ENCODE data around the gene BATF2.

The BATF2 gene

GRCh38 chr11:64960719-64961118 lies 36.1 kb downstream of the BATF2 start:
- Histone ChIP-seq H3K4me3 (ENCODE audit: insufficient read length, low read depth) (no peak overlapping the region), H3K4me1 (ENCODE audit: insufficient read depth, insufficient read length) (no peaks in the 10 kb centered on the region), H3K27me3 (ENCODE audit: insufficient read depth, insufficient read length) (no peaks in the 10 kb centered on the region), H3K36me3 (ENCODE audit: insufficient read depth, insufficient read length, low read length) (no peaks in the 10 kb centered on the region), H3K9me3 (ENCODE audit: insufficient read depth, low read length) (no peaks in the 10 kb centered on the region), H3K9ac (ENCODE audit: insufficient read length, low read depth) (no peak overlapping the region)
- TF ChIP-seq YY1 (IDR thresholded peaks at IDR 0.05; ENCODE audit: insufficient read depth, insufficient read length) = no peak
- no peak for DNase-seq (ENCODE audit: low read depth, low spot score)

- no peak for TF ChIP-seq YY1 (IDR thresholded peaks at IDR 0.05; ENCODE audit: insufficient read depth, insufficient read length)
- TF ChIP-seq SUZ12 (IDR thresholded peaks at IDR 0.05; ENCODE audit: extremely low read depth, insufficient read depth, insufficient read length) = no peak
- no peak for TF ChIP-seq ZNF274 (IDR thresholded peaks at IDR 0.05; ENCODE audit: low read depth, low read length)
- no peak for DNase-seq (ENCODE audit: low read depth, low spot score)
- Histone ChIP-seq H3K4me1 (ENCODE audit: insufficient read depth, insufficient read length) (no peaks in the 10 kb centered on the region), H3K9me3 (ENCODE audit: insufficient read depth, low read length) (no peaks in the 10 kb centered on the region), H3K27me3 (ENCODE audit: insufficient read depth, insufficient read length) (no peaks in the 10 kb centered on the region), H3K4me3 (ENCODE audit: insufficient read length, low read depth) (no peak overlapping the region), H3K9ac (ENCODE audit: insufficient read length, low read depth) (no peak overlapping the region), H3K36me3 (ENCODE audit: insufficient read depth, insufficient read length, low read length) (no peaks in the 10 kb centered on the region)
Observed at GRCh38 chr11:64959498-64959897, 37.3 kb downstream of the BATF2 start.

GRCh38 chr11:64954201-64954600 lies 42.6 kb downstream of the BATF2 start:
- no peaks in the 10 kb centered on the region for H3K27me3 ChIP-seq (ENCODE audit: insufficient read depth, insufficient read length)
- no peak overlapping the region for H3K9ac ChIP-seq (ENCODE audit: insufficient read length, low read depth)
- H3K4me1 ChIP-seq (ENCODE audit: insufficient read depth, insufficient read length) = no peaks in the 10 kb centered on the region
- H3K9me3 ChIP-seq (ENCODE audit: insufficient read depth, low read length) = no peaks in the 10 kb centered on the region
- TF ChIP-seq YY1 (IDR thresholded peaks at IDR 0.05; ENCODE audit: insufficient read depth, insufficient read length) = no peak
- TF ChIP-seq ZNF274 (IDR thresholded peaks at IDR 0.05; ENCODE audit: low read depth, low read length) = no peak
- TF ChIP-seq SUZ12 (IDR thresholded peaks at IDR 0.05; ENCODE audit: extremely low read depth, insufficient read depth, insufficient read length) = no peak
- H3K36me3 ChIP-seq (ENCODE audit: insufficient read depth, insufficient read length, low read length) = no peaks in the 10 kb centered on the region
- H3K4me3 ChIP-seq (ENCODE audit: insufficient read length, low read depth) = no peak overlapping the region
- DNase-seq (ENCODE audit: low read depth, low spot score) = no peak

GRCh38 chr11:64951529-64951928 lies 45.2 kb downstream of the BATF2 start:
- no peaks in the 10 kb centered on the region for H3K27me3 ChIP-seq (ENCODE audit: insufficient read depth, insufficient read length)
- no peaks in the 10 kb centered on the region for H3K9me3 ChIP-seq (ENCODE audit: insufficient read depth, low read length)
- no peak for DNase-seq (ENCODE audit: low read depth, low spot score)
- no peak overlapping the region for H3K9ac ChIP-seq (ENCODE audit: insufficient read length, low read depth)
- TF ChIP-seq YY1 (IDR thresholded peaks at IDR 0.05; ENCODE audit: insufficient read depth, insufficient read length) (no peak), ZNF274 (IDR thresholded peaks at IDR 0.05; ENCODE audit: low read depth, low read length) (no peak), SUZ12 (IDR thresholded peaks at IDR 0.05; ENCODE audit: extremely low read depth, insufficient read depth, insufficient read length) (no peak)
- no peak overlapping the region for H3K4me3 ChIP-seq (ENCODE audit: insufficient read length, low read depth)
- no peaks in the 10 kb centered on the region for H3K4me1 ChIP-seq (ENCODE audit: insufficient read depth, insufficient read length)
- H3K36me3 ChIP-seq (ENCODE audit: insufficient read depth, insufficient read length, low read length) = no peaks in the 10 kb centered on the region

- H3K27me3 ChIP-seq (ENCODE audit: insufficient read depth, insufficient read length) = peaks cover 5% of the 10 kb centered on the region
- DNase-seq (ENCODE audit: low read depth, low spot score) = no peak
- no peaks in the 10 kb centered on the region for H3K4me1 ChIP-seq (ENCODE audit: insufficient read depth, insufficient read length)
- H3K9ac ChIP-seq (ENCODE audit: insufficient read length, low read depth) = no peak overlapping the region
- no peak for TF ChIP-seq YY1 (IDR thresholded peaks at IDR 0.05; ENCODE audit: insufficient read depth, insufficient read length)
- no peak for TF ChIP-seq SUZ12 (IDR thresholded peaks at IDR 0.05; ENCODE audit: extremely low read depth, insufficient read depth, insufficient read length)
- no peak for TF ChIP-seq ZNF274 (IDR thresholded peaks at IDR 0.05; ENCODE audit: low read depth, low read length)
- no peaks in the 10 kb centered on the region for H3K36me3 ChIP-seq (ENCODE audit: insufficient read depth, insufficient read length, low read length)
- H3K4me3 ChIP-seq (ENCODE audit: insufficient read length, low read depth) = no peak overlapping the region
- H3K9me3 ChIP-seq (ENCODE audit: insufficient read depth, low read length) = no peaks in the 10 kb centered on the region
Observed at GRCh38 chr11:64947208-64947814, 49.5 kb downstream of the BATF2 start.

Data from NT2/D1 (cell line).